Measurements from ENCODE around the gene CAPN15. TPM values are rescaled to one million over a fixed set of nuclear protein-coding genes. Genes with fewer than 3 reads are reported as not detected.

The CAPN15 gene
- total and polyA plus RNA-seq, 9 of the 15 experiments (the other 6 are each of a cell fraction or from before 2014, with no cell fraction given), result 0.62 to 111 (median 14.2) TPM

- Histone ChIP-seq H3K79me2 (ENCODE audit: control insufficient read depth, insufficient read depth, low read length) (peaks cover 53% of the 10 kb centered on the region), H3K9me1 (ENCODE audit: control insufficient read depth, insufficient read depth, low read length) (peaks cover 9% of the 10 kb centered on the region), H3K27ac (ENCODE audit: extremely low read depth, low read depth, low read length) (peak overlapping the region; percentile 98; the same call in 2 of the 3 replicates), H2AFZ (ENCODE audit: low read depth, low read length) (no peak overlapping the region), H3K9me3 (replicated peaks; ENCODE audit: control insufficient read depth, insufficient read depth, low read depth, low read length) (no peaks in the 10 kb centered on the region), H3K36me3 (ENCODE audit: control insufficient read depth, insufficient read depth, low read length) (peaks cover 22% of the 10 kb centered on the region; the same call in 2 of the 3 replicates), H3K4me2 (ENCODE audit: insufficient read depth, low read length) (peak overlapping the region; percentile 81; the same call in 1 of the 2 replicates), H3K4me1 (replicated peaks in 1 of 2; ENCODE audit: control insufficient read depth in 2 of 2, insufficient read depth in 2 of 2, low read length in 2 of 2) (peaks cover 27 to 84% of the 10 kb centered on the region in 2 experiments), H3K9ac (ENCODE audit: insufficient read depth in 1 of 2, low read depth in 2 of 2, low read length in 2 of 2) (peak overlapping the region in 1 of 2 experiments; percentile 95; a peak in 2 of 4 replicates), H3K27me3 (ENCODE audit: control insufficient read depth in 2 of 2, insufficient read depth in 2 of 2, low read length in 2 of 2) (no peaks in the 10 kb centered on the region), H3K4me3 (no peak overlapping the region), H4K20me1 (replicated peaks; ENCODE audit: control insufficient read depth, insufficient read depth, low read length) (peaks cover 7% of the 10 kb centered on the region)
- TF ChIP-seq POLR2G (IDR thresholded peaks at IDR 0.05; ENCODE audit: low read depth, low read length) (peak; percentile 51; the same call in 1 of the 2 replicates), NRF1 (conservative IDR thresholded peaks at IDR 0.05 in 1 of 2, IDR thresholded peaks at IDR 0.05 in 1 of 2) (0 out of 4 replicates have a peak, but pooled peaks of 1 of the 2 experiments have one; percentile 4), THAP7 (CRISPR knock-in tag; IDR thresholded peaks at IDR 0.05) (no peak)
- TF ChIP-seq, protein P1, sequence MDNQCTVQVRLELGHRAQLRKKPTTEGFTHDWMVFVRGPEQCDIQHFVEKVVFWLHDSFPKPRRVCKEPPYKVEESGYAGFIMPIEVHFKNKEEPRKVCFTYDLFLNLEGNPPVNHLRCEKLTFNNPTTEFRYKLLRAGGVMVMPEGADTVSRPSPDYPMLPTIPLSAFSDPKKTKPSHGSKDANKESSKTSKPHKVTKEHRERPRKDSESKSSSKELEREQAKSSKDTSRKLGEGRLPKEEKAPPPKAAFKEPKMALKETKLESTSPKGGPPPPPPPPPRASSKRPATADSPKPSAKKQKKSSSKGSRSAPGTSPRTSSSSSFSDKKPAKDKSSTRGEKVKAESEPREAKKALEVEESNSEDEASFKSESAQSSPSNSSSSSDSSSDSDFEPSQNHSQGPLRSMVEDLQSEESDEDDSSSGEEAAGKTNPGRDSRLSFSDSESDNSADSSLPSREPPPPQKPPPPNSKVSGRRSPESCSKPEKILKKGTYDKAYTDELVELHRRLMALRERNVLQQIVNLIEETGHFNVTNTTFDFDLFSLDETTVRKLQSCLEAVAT (IDR thresholded peaks at IDR 0.05), result no peak
- ChIA-PET CTCF (ENCODE audit: low intra/inter-chr PET ratio) (no interaction called here), POLR2A (interaction anchor here (1.4 kb wide), 1 partner anchor 71 kb away, joined by 5 read pairs; no protein-coding TSS in a partner anchor)
- intact Hi-C loops (cut with micrococcal nuclease), result loop anchor here (5.0 kb wide), 1 partner anchor 42 kb away; the partner anchor contains the start of genes NHLRC4 and PIGQ
- 93% methylated on average over 8 of the region's 8 CpGs for WGBS (ENCODE audit: insufficient coverage, low coverage, missing lambda C conversion rate)
- DNase-seq (ENCODE audit: extremely low read depth in 1 of 4, low spot score in 3 of 4) (no peak), FAIRE-seq (no peak), ATAC-seq (no peak)
- BruUV-seq (replicated peaks), result no TSS peak
- in situ Hi-C loops (cut with MboI), result no loop called here
Measured at GRCh38 chr16:525123-525519, 2.4 kb upstream of the CAPN15 start.

Data from K562 (cell line).